Right cardiac atrium (tissue), 5 donors: ENCODE data around the gene TIPARP. TPM values are rescaled to one million over a fixed set of nuclear protein-coding genes. Genes with fewer than 3 reads are reported as not detected.

Experiments
- ATAC-seq, 2 donors: fragments of 200-7000 bp; cut with Tn5 transposase; one replicate each; pipeline versions ENCODE4 v1.8.0 to v1.9.1; 2020; ENCODE audit warnings: moderate library complexity in 2 of 2, mild to moderate bottlenecking in 1 of 2
- DNase-seq, 3 donors: peaks; one replicate each; pipeline ENCODE4 v3.0.0-alpha.2; 2020
- H3K27ac ChIP-seq: one replicate; pipeline ENCODE4 v1.5.1; 2013; ENCODE audit warnings: mild to moderate bottlenecking, low read length, control low read depth, moderate library complexity
- H3K27me3 ChIP-seq: one replicate; pipeline ENCODE4 v1.6.1; 2013; ENCODE audit not compliant: control insufficient read depth, insufficient read depth
- H3K4me1 ChIP-seq: one replicate; pipeline ENCODE4 v1.6.1; 2013; ENCODE audit warnings: low read length; ENCODE audit not compliant: control insufficient read depth, insufficient read depth
- H3K4me3 ChIP-seq: one replicate; pipeline ENCODE4 v1.5.1; 2013; ENCODE audit warnings: low read length, control low read depth
- H3K9me3 ChIP-seq: one replicate; pipeline ENCODE4 v1.6.1; 2013; ENCODE audit warnings: low read length; ENCODE audit not compliant: control insufficient read depth
- WGBS: extraction: QIAGEN DNeasy Blood & Tissue Kit; methylation state at CpG from one replicate; pipeline ENCODE4 v1.1.7; 2013; 5-methylcytosine and 5-hydroxymethylcytosine counted together
- intact Hi-C, 4 donors: fragments of 100-400 bp; cut with DNase I; formaldehyde crosslinking; loops; one replicate each; pipeline versions ENCODE4 v1.11.0 to v1.14.0; 2022 to 2023
- long read RNA-seq, 4 donors: library from polyadenylated mRNA; unstranded; transcript quantifications; one replicate each; pipeline ENCODE4 v2.0.0, GENCODE V29; 2020 to 2021
- polyA plus RNA-seq: library from polyadenylated mRNA; stranded (reverse); fragments of 200-250 nt; gene quantifications from one replicate; pipeline ENCODE4 v1.2.3, GENCODE V29; 2013
- total RNA-seq, 4 donors: library from RNA; stranded (reverse); fragmentation: NEBNext Ultra II Directional; extraction: Animal tissue kit (Norgen Biotek cat#: 25700); gene quantifications; one replicate each; pipeline ENCODE4 v1.2.1, GENCODE V29; 2021
- donor health status: healthy with polysubstance abuse.
- donor health status: DM: no; HTN: yes; CAD: no.
- donor health status: DM: no; HTN: no; CAD: no.
- donor health status: DM: no; HTN: yes; CAD: no; lungs with severe emphysema.
- donor health status: DM: yes; HTN: yes; CAD: no.

The TIPARP gene
- 10 to 100 TPM; 32.8 to 51.3 (median 41.2) TPM for total RNA-seq
- 24.3 TPM for polyA plus RNA-seq
- long read RNA-seq, donor 1, full-length matches to known transcripts, result 5 of 13 reads
- long read RNA-seq, donor 1, partial matches to known transcripts, result 8 of 13 reads
- long read RNA-seq, donor 1, other reads (novel, unspliced or antisense), result 0 of 13 reads
- long read RNA-seq, donor 2, full-length matches to known transcripts, result 2 of 3 reads
- long read RNA-seq, donor 2, partial matches to known transcripts, result 0 of 3 reads
- long read RNA-seq, donor 2, other reads (novel, unspliced or antisense), result 1 of 3 reads
- long read RNA-seq, donor 3, full-length matches to known transcripts, result 13 of 111 reads
- long read RNA-seq, donor 3, partial matches to known transcripts, result 91 of 111 reads
- long read RNA-seq, donor 3, other reads (novel, unspliced or antisense), result 7 of 111 reads
- long read RNA-seq, donor 4, full-length matches to known transcripts, result 1 of 3 reads
- long read RNA-seq, donor 4, partial matches to known transcripts, result 0 of 3 reads
- long read RNA-seq, donor 4, other reads (novel, unspliced or antisense), result 2 of 3 reads

- Histone ChIP-seq H3K9me3 (no peaks in the 10 kb centered on the region), H3K4me1 (peaks cover 5% of the 10 kb centered on the region), H3K4me3 (peak within 1 kb of the TSS; percentile 68), H3K27me3 (no peaks in the 10 kb centered on the region), H3K27ac (peak within 1 kb of the TSS; percentile 90)
- DNase-seq (peak; percentile 99 to 100 (median 100)), ATAC-seq (peak; percentile 97)
- WGBS, result under 1% methylated on average over 105 of the region's 105 CpGs
- intact Hi-C loops, result loop anchor here (2.0 to 10.0 kb wide), 7 partner anchors 119 to 463 kb away; partner anchors contain the start of genes SSR3 (in 2 of the 4) and LEKR1 (in 1 of the 4)
These were observed at the start of gene TIPARP for GRCh38 chr3:156674046-156674910. Gene TIPARP, plus strand, starts transcription at chr3:156674590. Its CDS starts 3,108 bp downstream, at chr3:156677698.

GRCh38 chr3:156626104-156626503, 48.3 kb upstream of the TIPARP start:
- Histone ChIP-seq H3K4me3 (no peak overlapping the region), H3K27ac (no peak overlapping the region), H3K9me3 (no peaks in the 10 kb centered on the region), H3K4me1 (peaks cover 2% of the 10 kb centered on the region), H3K27me3 (no peaks in the 10 kb centered on the region)
- ATAC-seq, result no peak
- no peak for DNase-seq
- intact Hi-C loops, result no loop called here
- WGBS, result 84% methylated on average over 5 of the region's 5 CpGs

GRCh38 chr3:156627946-156628569, 46.3 kb upstream of the TIPARP start:
- intact Hi-C loops, result no loop called here
- Histone ChIP-seq H3K9me3 (no peaks in the 10 kb centered on the region), H3K27me3 (no peaks in the 10 kb centered on the region), H3K4me3 (no peak overlapping the region), H3K27ac (no peak overlapping the region), H3K4me1 (peaks cover 2% of the 10 kb centered on the region)
- ATAC-seq (no peak), DNase-seq (no peak)
- WGBS, result 60% methylated on average over 3 of the region's 3 CpGs

- no peak overlapping the region for H3K27ac ChIP-seq
- DNase-seq, result no peak
These were observed 45.4 kb upstream of the TIPARP start for GRCh38 chr3:156628836-156629618.

GRCh38 chr3:156630081-156630772, 44.2 kb upstream of the TIPARP start:
- no peaks in the 10 kb centered on the region for H3K9me3 ChIP-seq
- no peak overlapping the region for H3K27ac ChIP-seq
- H3K4me1 ChIP-seq, result peaks cover 2% of the 10 kb centered on the region
- DNase-seq (no peak), ATAC-seq (no peak)
- intact Hi-C loops, result no loop called here
- no peaks in the 10 kb centered on the region for H3K27me3 ChIP-seq
- H3K4me3 ChIP-seq, result no peak overlapping the region

More at GRCh38 chr3:156628836-156629618, 45.4 kb upstream of the TIPARP start:
- Histone ChIP-seq H3K4me1 (peaks cover 2% of the 10 kb centered on the region), H3K27me3 (no peaks in the 10 kb centered on the region), H3K9me3 (no peaks in the 10 kb centered on the region), H3K4me3 (no peak overlapping the region)
- intact Hi-C loops, result no loop called here
- ATAC-seq, result no peak
- WGBS, result 80% methylated on average over 5 of the region's 5 CpGs

- no peak for DNase-seq
These were observed 43.7 kb upstream of the TIPARP start for GRCh38 chr3:156630773-156631093.

GRCh38 chr3:156631323-156631722, 43.1 kb upstream of the TIPARP start:
- no peak overlapping the region for H3K4me3 ChIP-seq
- WGBS, result 95% methylated on average over 1 of the region's 1 CpG
- H3K27ac ChIP-seq, result no peak overlapping the region
- ATAC-seq (no peak), DNase-seq (no peak)
- no peaks in the 10 kb centered on the region for H3K9me3 ChIP-seq
- H3K4me1 ChIP-seq, result peaks cover 2% of the 10 kb centered on the region
- H3K27me3 ChIP-seq, result no peaks in the 10 kb centered on the region
- intact Hi-C loops, result no loop called here

More at GRCh38 chr3:156630773-156631093, 43.7 kb upstream of the TIPARP start:
- intact Hi-C loops, result no loop called here
- ATAC-seq, result no peak
- Histone ChIP-seq H3K4me3 (no peak overlapping the region), H3K9me3 (no peaks in the 10 kb centered on the region), H3K4me1 (peaks cover 2% of the 10 kb centered on the region), H3K27me3 (no peaks in the 10 kb centered on the region), H3K27ac (no peak overlapping the region)
- 52% methylated on average over 3 of the region's 3 CpGs for WGBS

- no peak for DNase-seq
- Histone ChIP-seq H3K4me1 (peaks cover 2% of the 10 kb centered on the region), H3K27me3 (no peaks in the 10 kb centered on the region), H3K4me3 (no peak overlapping the region), H3K27ac (no peak overlapping the region), H3K9me3 (no peaks in the 10 kb centered on the region)
- intact Hi-C loops, result no loop called here
- WGBS, result 74% methylated on average over 4 of the region's 4 CpGs
- ATAC-seq, result no peak
These were observed 41.8 kb upstream of the TIPARP start for GRCh38 chr3:156632601-156633000.

GRCh38 chr3:156633335-156633734, 41.1 kb upstream of the TIPARP start:
- DNase-seq, result peak; percentile 56 to 87 (median 87)
- H3K27ac ChIP-seq, result no peak overlapping the region
- H3K4me3 ChIP-seq, result no peak overlapping the region
- intact Hi-C loops, result no loop called here
- no peaks in the 10 kb centered on the region for H3K9me3 ChIP-seq
- no peaks in the 10 kb centered on the region for H3K27me3 ChIP-seq
- H3K4me1 ChIP-seq, result peaks cover 2% of the 10 kb centered on the region
- peak; percentile 91 to 92 for ATAC-seq
- 55% methylated on average over 4 of the region's 4 CpGs for WGBS

GRCh38 chr3:156635034-156635433, 39.4 kb upstream of the TIPARP start:
- H3K4me1 ChIP-seq, result no peaks in the 10 kb centered on the region
- ATAC-seq, result no peak
- H3K27me3 ChIP-seq, result no peaks in the 10 kb centered on the region
- intact Hi-C loops, result no loop called here
- no peaks in the 10 kb centered on the region for H3K9me3 ChIP-seq
- H3K4me3 ChIP-seq, result no peak overlapping the region
- no peak for DNase-seq
- 87% methylated on average over 3 of the region's 3 CpGs for WGBS
- no peak overlapping the region for H3K27ac ChIP-seq
